Aorta (tissue), 5 donors: ENCODE results near the gene CDK9. TPM values are rescaled to one million over a fixed set of nuclear protein-coding genes. Genes with fewer than 3 reads are reported as not detected.
A peak's percentile ranks its signal among the peaks of the same experiment; 100 is the strongest.
"Not testable (repeated sequence)": the region's sequence is repeated elsewhere in the genome, so short reads cannot be mapped to it uniquely, and the experiment has no call there.

Source experiments
- ATAC-seq: fragments of 200-7000 bp; cut with Tn5 transposase; one replicate; pipeline ENCODE4 v1.9.1; 2022; ENCODE audit warnings: moderate library complexity; ENCODE audit not compliant: low FRiP score
- DNase-seq, 2 donors: peaks; one replicate each; pipeline ENCODE4 v3.0.0-alpha.2; 2020
- H3K27ac ChIP-seq, 2 donors: one replicate each; pipeline ENCODE4 v1.5.1; 2013; ENCODE audit warnings: low read length in 2 of 2, mild to moderate bottlenecking in 2 of 2, moderate library complexity in 2 of 2, control low read depth in 1 of 2, inconsistent platforms in 1 of 2, low read depth in 1 of 2
- H3K27me3 ChIP-seq, 2 donors: one replicate each; pipeline ENCODE4 v1.6.1; 2013; ENCODE audit warnings: control low read depth in 1 of 2, low read length in 1 of 2, mild to moderate bottlenecking in 1 of 2, moderate library complexity in 1 of 2; ENCODE audit not compliant: insufficient read depth in 2 of 2, control insufficient read depth in 1 of 2
- H3K36me3 ChIP-seq, 2 donors: one replicate each; pipeline ENCODE4 v1.6.1; 2013; ENCODE audit warnings: control low read depth in 1 of 2, low read length in 1 of 2, mild to moderate bottlenecking in 1 of 2; ENCODE audit not compliant: insufficient read depth in 2 of 2, control insufficient read depth in 1 of 2
- H3K4me1 ChIP-seq, 2 donors: one replicate each; pipeline ENCODE4 v1.6.1; 2013; ENCODE audit warnings: low read length in 2 of 2, control low read depth in 1 of 2, mild to moderate bottlenecking in 1 of 2, moderate library complexity in 1 of 2; ENCODE audit not compliant: insufficient read depth in 2 of 2, control insufficient read depth in 1 of 2
- H3K4me3 ChIP-seq, 2 donors: one replicate each; pipeline ENCODE4 v1.5.1; 2013; ENCODE audit warnings: low read length in 2 of 2, control low read depth in 1 of 2, mild to moderate bottlenecking in 1 of 2
- H3K9me3 ChIP-seq: one replicate; pipeline ENCODE4 v1.6.1; 2013; ENCODE audit warnings: mild to moderate bottlenecking, low read length; ENCODE audit not compliant: control insufficient read depth
- WGBS, 2 donors: extraction: QIAGEN DNeasy Blood & Tissue Kit; methylation state at CpG; one replicate each; pipeline ENCODE4 v1.1.7; 2013; 5-methylcytosine and 5-hydroxymethylcytosine counted together
- intact Hi-C, 2 donors: fragments of 100-400 bp; cut with DNase I; formaldehyde crosslinking; loops; one replicate each; pipeline versions ENCODE4 v1.14.2 to v1.15.0; 2022
- microRNA-seq, 2 donors: library from miRNA; unstranded; fragments of <30 nt; microRNA quantifications; one replicate each; pipeline ENCODE4 v1.2.0, GENCODE V29; 2020
- polyA plus RNA-seq, 2 donors: library from polyadenylated mRNA; stranded (reverse); fragments of 200-250 nt; gene quantifications; one replicate each; pipeline ENCODE4 v1.2.3, GENCODE V29; 2013
- total RNA-seq, 2 donors: library from RNA; stranded (reverse); fragmentation: NEBNext Ultra II Directional; extraction: Animal tissue kit (Norgen Biotek cat#: 25700); gene quantifications; one replicate each; pipeline ENCODE4 v1.2.1, GENCODE V29; 2021
- donor health status: healthy with polysubstance abuse.
- donor health status: Bipolar disorder and iron deficiency.
- donor health status: DM: no; HTN: no; CAD: no.
- donor health status: DM: no; HTN: no; CAD: no.
- donor health status: DM: yes; HTN: yes; CAD: no.

The CDK9 gene
- total and polyA plus RNA-seq, 4 donors: 29.3 to 131 (median 109) TPM

- intact Hi-C loops: no loop called here
- Histone ChIP-seq H3K9me3 (no peaks in the 10 kb centered on the region), H3K27ac (peak overlapping the region; percentile 57 to 96), H3K27me3 (no peaks in the 10 kb centered on the region), H3K4me3 (no peak overlapping the region), H3K36me3 (no peaks in the 10 kb centered on the region), H3K4me1 (peaks cover 0 to 3% of the 10 kb centered on the region in 2 donors)
- DNase-seq (peak; percentile 90 to 92), ATAC-seq (peak; percentile 38)
- WGBS, 2 donors: 1 to 3% methylated on average over 16 to 17 of the region's 17 CpGs
Observed at GRCh38 chr9:127835991-127836516, 50.2 kb downstream of the CDK9 start.

- H3K4me3 ChIP-seq, H3K4me1 ChIP-seq: not testable (repeated sequence)
Observed at GRCh38 chr9:127836561-127836960, 50.7 kb downstream of the CDK9 start.

GRCh38 chr9:127837346-127837745, 51.5 kb downstream of the CDK9 start:
- Histone ChIP-seq H3K36me3 (no peaks in the 10 kb centered on the region), H3K9me3 (no peaks in the 10 kb centered on the region), H3K27me3 (no peaks in the 10 kb centered on the region), H3K4me3 (no peak overlapping the region), H3K4me1 (peaks cover 0 to 3% of the 10 kb centered on the region in 2 donors), H3K27ac (peak overlapping the region in 1 of 2 donors; percentile 96)
- DNase-seq (no peak), ATAC-seq (no peak)
- intact Hi-C loops: no loop called here
- WGBS, 2 donors: 37 to 43% methylated on average over 4 of the region's 4 CpGs

More at GRCh38 chr9:127836561-127836960, 50.7 kb downstream of the CDK9 start:
- H3K27ac ChIP-seq: peak overlapping the region; percentile 57 to 96
- H3K36me3 ChIP-seq, ATAC-seq, H3K27me3 ChIP-seq, intact Hi-C loops, H3K9me3 ChIP-seq, DNase-seq: not testable (repeated sequence)
- 12 to 17% methylated on average over 3 of the region's 3 CpGs for WGBS, 2 donors

GRCh38 chr9:127838375-127839078, 52.7 kb downstream of the CDK9 start:
- H3K9me3 ChIP-seq: no peaks in the 10 kb centered on the region
- intact Hi-C loops: no loop called here
- H3K36me3 ChIP-seq: no peaks in the 10 kb centered on the region
- ATAC-seq (peak; percentile 88), DNase-seq (peak; percentile 97 to 98)
- peak overlapping the region; percentile 20 to 93 for H3K27ac ChIP-seq
- no peak overlapping the region for H3K4me3 ChIP-seq
- WGBS, 2 donors: 24 to 26% methylated on average over 18 of the region's 18 CpGs
- H3K27me3 ChIP-seq: no peaks in the 10 kb centered on the region
- peaks cover 0 to 3% of the 10 kb centered on the region in 2 donors for H3K4me1 ChIP-seq

Small RNA genes within 50 kb of the gene (microRNA-seq; reads per million reads assigned to microRNA genes)
- gene MIR2861 (0 reads per million in 2 donors), gene MIR3960 (0 to 0.99 reads per million in 2 donors)

Other genes starting within 250 kb of the CDK9 start
- 10 to 100 TPM; 50.0 to 69.0 TPM for gene STXBP1, start 173.8 kb upstream of the CDK9 start, total RNA-seq
- gene STXBP1, start 173.8 kb upstream of the CDK9 start, polyA plus RNA-seq: 10 to 100 TPM in 1 of 2 donors, 1 to 10 TPM in 1; 6.6 to 20.7 TPM
- gene CFAP157, start 79.0 kb upstream of the CDK9 start, total RNA-seq: under 1 TPM; 0.16 to 0.60 TPM
- under 1 TPM in 1 of 2 donors, not detected in 1; 0.69 TPM for gene CFAP157, start 79.0 kb upstream of the CDK9 start, polyA plus RNA-seq
- 10 to 100 TPM in 1 of 2 donors, 1 to 10 TPM in 1; 9.8 to 12.2 TPM for gene PTRH1, start 70.4 kb upstream of the CDK9 start, total RNA-seq
- 10 to 100 TPM; 12.1 to 23.2 TPM for gene PTRH1, start 70.4 kb upstream of the CDK9 start, polyA plus RNA-seq
- gene TTC16, start 70.0 kb upstream of the CDK9 start, total RNA-seq: under 1 TPM; 0.16 to 0.30 TPM
- not detected for gene TTC16, start 70.0 kb upstream of the CDK9 start, polyA plus RNA-seq
- 1 to 10 TPM; 5.8 to 8.0 TPM for gene TOR2A, start 50.7 kb upstream of the CDK9 start, total RNA-seq
- 10 to 100 TPM in 1 of 2 donors, 1 to 10 TPM in 1; 4.5 to 12.7 TPM for gene TOR2A, start 50.7 kb upstream of the CDK9 start, polyA plus RNA-seq
- 10 to 100 TPM; 19.7 to 34.8 TPM for gene SH2D3C, start 7.4 kb upstream of the CDK9 start, total RNA-seq
- gene SH2D3C, start 7.4 kb upstream of the CDK9 start, polyA plus RNA-seq: 1 to 10 TPM in 1 of 2 donors, under 1 TPM in 1; 0.13 to 2.0 TPM
- gene FPGS, start 16.8 kb downstream of the CDK9 start, total RNA-seq: 10 to 100 TPM; 61.9 to 77.7 TPM
- 100 to 1,000 TPM in 1 of 2 donors, 10 to 100 TPM in 1; 15.2 to 116 TPM for gene FPGS, start 16.8 kb downstream of the CDK9 start, polyA plus RNA-seq
- gene ENG, start 68.6 kb downstream of the CDK9 start, total RNA-seq: 100 to 1,000 TPM; 339 to 538 TPM
- 100 to 1,000 TPM in 1 of 2 donors, 10 to 100 TPM in 1; 46.1 to 191 TPM for gene ENG, start 68.6 kb downstream of the CDK9 start, polyA plus RNA-seq
- gene AK1, start 91.6 kb downstream of the CDK9 start, total RNA-seq: 10 to 100 TPM; 92.4 to 99.5 TPM
- 100 to 1,000 TPM; 111 to 168 TPM for gene AK1, start 91.6 kb downstream of the CDK9 start, polyA plus RNA-seq
- 100 to 1,000 TPM; 103 to 125 TPM for gene ST6GALNAC6, start 113.6 kb downstream of the CDK9 start, total RNA-seq
- 100 to 1,000 TPM; 125 to 176 TPM for gene ST6GALNAC6, start 113.6 kb downstream of the CDK9 start, polyA plus RNA-seq
- 10 to 100 TPM; 34.9 to 46.5 TPM for gene ST6GALNAC4, start 131.0 kb downstream of the CDK9 start, total RNA-seq
- gene ST6GALNAC4, start 131.0 kb downstream of the CDK9 start, polyA plus RNA-seq: 10 to 100 TPM; 17.7 to 25.5 TPM
- 1 to 10 TPM; 3.0 TPM for gene PIP5KL1, start 144.7 kb downstream of the CDK9 start, total RNA-seq
- 1 to 10 TPM; 1.4 to 4.5 TPM for gene PIP5KL1, start 144.7 kb downstream of the CDK9 start, polyA plus RNA-seq
- gene DPM2, start 151.8 kb downstream of the CDK9 start, total RNA-seq: 10 to 100 TPM; 20.0 to 26.3 TPM
- 10 to 100 TPM; 18.2 to 22.7 TPM for gene DPM2, start 151.8 kb downstream of the CDK9 start, polyA plus RNA-seq
- 10 to 100 TPM; 41.4 to 63.1 TPM for gene EEIG1, start 195.0 kb downstream of the CDK9 start, total RNA-seq
- 10 to 100 TPM in 1 of 2 donors, 1 to 10 TPM in 1; 7.9 to 22.0 TPM for gene EEIG1, start 195.0 kb downstream of the CDK9 start, polyA plus RNA-seq